Measurements from ENCODE around the gene IFT80.
"Not testable (repeated sequence)": the region's sequence is repeated elsewhere in the genome, so short reads cannot be mapped to it uniquely, and the experiment has no call there.

IFT80 gene

GRCh38 chr3:160365869-160366522 lies 33.0 kb downstream of the IFT80 start:
- no peak for DNase-seq (ENCODE audit: low read depth, low spot score)

- DNase-seq (ENCODE audit: low read depth, low spot score), result not testable (repeated sequence)
Measured at GRCh38 chr3:160362896-160363295, 36.1 kb downstream of the IFT80 start.

GRCh38 chr3:160355826-160356225 lies 43.2 kb downstream of the IFT80 start:
- DNase-seq (ENCODE audit: low read depth, low spot score), result no peak

GRCh38 chr3:160346511-160346910 lies 52.5 kb downstream of the IFT80 start:
- DNase-seq (ENCODE audit: low read depth, low spot score), result no peak

GRCh38 chr3:160343132-160343531 lies 55.9 kb downstream of the IFT80 start:
- no peak for DNase-seq (ENCODE audit: low read depth, low spot score)

- DNase-seq (ENCODE audit: low read depth, low spot score), result no peak
Measured at GRCh38 chr3:160340351-160340750, 58.7 kb downstream of the IFT80 start.

GRCh38 chr3:160331127-160331937 lies 67.7 kb downstream of the IFT80 start:
- no peak for DNase-seq (ENCODE audit: low read depth, low spot score)

GRCh38 chr3:160330690-160331089 lies 68.3 kb downstream of the IFT80 start:
- no peak for DNase-seq (ENCODE audit: low read depth, low spot score)

GRCh38 chr3:160330109-160330508 lies 68.9 kb downstream of the IFT80 start:
- DNase-seq (ENCODE audit: low read depth, low spot score), result no peak

GRCh38 chr3:160326286-160326685 lies 72.7 kb downstream of the IFT80 start:
- DNase-seq (ENCODE audit: low read depth, low spot score), result not testable (repeated sequence)

GRCh38 chr3:160321821-160322220 lies 77.2 kb downstream of the IFT80 start:
- DNase-seq (ENCODE audit: low read depth, low spot score), result not testable (repeated sequence)

- DNase-seq (ENCODE audit: low read depth, low spot score), result no peak
Measured at GRCh38 chr3:160319322-160319721, 79.7 kb downstream of the IFT80 start.

- no peak for DNase-seq (ENCODE audit: low read depth, low spot score)
Measured at GRCh38 chr3:160314995-160315394, 84.0 kb downstream of the IFT80 start.

- DNase-seq (ENCODE audit: low read depth, low spot score), result no peak
Measured at GRCh38 chr3:160312014-160312624, 86.9 kb downstream of the IFT80 start.

GRCh38 chr3:160302806-160303205 lies 96.2 kb downstream of the IFT80 start:
- no peak for DNase-seq (ENCODE audit: low read depth, low spot score)

GRCh38 chr3:160296591-160296990 lies 102.4 kb downstream of the IFT80 start:
- no peak for DNase-seq (ENCODE audit: low read depth, low spot score)

- no peak for DNase-seq (ENCODE audit: low read depth, low spot score)
Measured at GRCh38 chr3:160291909-160292299, 107.1 kb downstream of the IFT80 start.

- no peak for DNase-seq (ENCODE audit: low read depth, low spot score)
Measured at GRCh38 chr3:160291290-160291908, 107.6 kb downstream of the IFT80 start.

GRCh38 chr3:160287666-160288065 lies 111.4 kb downstream of the IFT80 start:
- no peak for DNase-seq (ENCODE audit: low read depth, low spot score)

GRCh38 chr3:160286231-160286630 lies 112.8 kb downstream of the IFT80 start:
- no peak for DNase-seq (ENCODE audit: low read depth, low spot score)

GRCh38 chr3:160280836-160281235 lies 118.2 kb downstream of the IFT80 start:
- no peak for DNase-seq (ENCODE audit: low read depth, low spot score)

GRCh38 chr3:160279657-160280056 lies 119.4 kb downstream of the IFT80 start:
- DNase-seq (ENCODE audit: low read depth, low spot score), result no peak
